OCI-LY3 (cell line): ENCODE data around the gene CLSTN2.

Experiments
- H2AFZ ChIP-seq: fragments of 200-600, 300-600 bp; shearing (Covaris generic); 2 replicates; pipeline ENCODE4 v1.6.0; 2014; ENCODE audit warnings: antibody characterized with exemption, low read depth, low read length
- H3K27ac ChIP-seq: fragments of 200-600, 300-600 bp; sonication (generic); 2 replicates; pipeline ENCODE4 v1.5.1; 2014; ENCODE audit warnings: mild to moderate bottlenecking, low read length, moderate library complexity, mixed read lengths
- H3K27me3 ChIP-seq: fragments of 200-600, 300-600 bp; sonication (generic); 2 replicates; pipeline ENCODE4 v1.6.1; 2014; ENCODE audit warnings: low read depth, low read length, mixed read lengths
- H3K36me3 ChIP-seq: fragments of 200-600, 300-600 bp; sonication (generic); replicated peaks from 2 replicates; pipeline ENCODE3; 2014; ENCODE audit warnings: low read depth, low read length, mixed read lengths
- H3K4me1 ChIP-seq: fragments of 300-600, 200-600 bp; sonication (generic); 2 replicates; pipeline ENCODE4 v1.6.1; 2014; ENCODE audit warnings: low read length, mixed read lengths
- H3K4me2 ChIP-seq: fragments of 200-600, 300-600 bp; sonication (generic); 2 replicates; pipeline ENCODE4 v1.6.1; 2014; ENCODE audit warnings: low read length, mixed read lengths
- H3K4me3 ChIP-seq: fragments of 300-600, 200-600 bp; sonication (generic); 2 replicates; pipeline ENCODE4 v1.5.1; 2014; ENCODE audit warnings: antibody characterized with exemption, mild to moderate bottlenecking, low read length, moderate library complexity
- H3K79me2 ChIP-seq: fragments of 300-600, 200-600 bp; shearing (Covaris generic); 2 replicates; pipeline ENCODE4 v1.6.1; 2014; ENCODE audit warnings: mild to moderate bottlenecking, low read length, mixed read lengths
- H3K9ac ChIP-seq: fragments of 300-600, 200-600 bp; shearing (Covaris generic); 2 replicates; pipeline ENCODE4 v1.6.0; 2014; ENCODE audit warnings: mild to moderate bottlenecking, low read length, moderate library complexity
- H3K9me3 ChIP-seq: fragments of 200-600, 300-600 bp; shearing (Covaris generic); 2 replicates; pipeline ENCODE4 v1.6.1; 2014; ENCODE audit warnings: low read length, mixed read lengths; ENCODE audit not compliant: insufficient read depth
- H4K20me1 ChIP-seq: fragments of 200-600, 300-600 bp; sonication (generic); 2 replicates; pipeline ENCODE4 v1.6.1; 2016; ENCODE audit warnings: low read length, mixed read lengths; ENCODE audit not compliant: insufficient read depth
- CTCF ChIP-seq: fragments of 200-600, 300-600 bp; sonication (generic); IDR thresholded peaks from 2 replicates; pipeline ENCODE4 v1.5.1; 2014; ENCODE audit warnings: antibody characterized with exemption, low read length, low read depth
- EZH2phosphoT487 ChIP-seq: fragments of 200-600 bp; shearing (Covaris generic); IDR thresholded peaks from 2 replicates; pipeline ENCODE4 v1.6.1; 2018; ENCODE audit warnings: antibody characterized with exemption, mixed run types, low read depth

The CLSTN2 gene

GRCh38 chr3:140432229-140432669 lies 497.3 kb downstream of the CLSTN2 start:
- no peaks in the 10 kb centered on the region for H4K20me1 ChIP-seq
- H3K4me2 ChIP-seq = no peak overlapping the region
- H3K9ac ChIP-seq = no peak overlapping the region
- H3K9me3 ChIP-seq = no peaks in the 10 kb centered on the region
- no peaks in the 10 kb centered on the region for H3K27me3 ChIP-seq
- H3K36me3 ChIP-seq = no peaks in the 10 kb centered on the region
- H3K4me3 ChIP-seq = no peak overlapping the region
- TF ChIP-seq EZH2phosphoT487 (no peak), CTCF (no peak)
- H2AFZ ChIP-seq = no peak overlapping the region
- H3K4me1 ChIP-seq = no peaks in the 10 kb centered on the region
- no peak overlapping the region for H3K27ac ChIP-seq
- no peaks in the 10 kb centered on the region for H3K79me2 ChIP-seq

- Histone ChIP-seq H3K27ac (no peak overlapping the region), H3K4me2 (no peak overlapping the region), H3K4me1 (no peaks in the 10 kb centered on the region), H3K36me3 (no peaks in the 10 kb centered on the region), H3K4me3 (no peak overlapping the region), H3K79me2 (no peaks in the 10 kb centered on the region), H4K20me1 (no peaks in the 10 kb centered on the region), H2AFZ (no peak overlapping the region), H3K27me3 (no peaks in the 10 kb centered on the region), H3K9me3 (no peaks in the 10 kb centered on the region), H3K9ac (no peak overlapping the region)
- TF ChIP-seq EZH2phosphoT487 (no peak), CTCF (no peak)
Observed at GRCh38 chr3:140433431-140433830, 498.4 kb downstream of the CLSTN2 start.

- no peak overlapping the region for H3K4me3 ChIP-seq
- no peaks in the 10 kb centered on the region for H3K4me1 ChIP-seq
- no peaks in the 10 kb centered on the region for H3K36me3 ChIP-seq
- H2AFZ ChIP-seq = no peak overlapping the region
- TF ChIP-seq EZH2phosphoT487 (no peak), CTCF (no peak)
- no peaks in the 10 kb centered on the region for H3K9me3 ChIP-seq
- H3K79me2 ChIP-seq = no peaks in the 10 kb centered on the region
- no peak overlapping the region for H3K27ac ChIP-seq
- no peak overlapping the region for H3K4me2 ChIP-seq
- no peak overlapping the region for H3K9ac ChIP-seq
- no peaks in the 10 kb centered on the region for H3K27me3 ChIP-seq
- H4K20me1 ChIP-seq = no peaks in the 10 kb centered on the region
Observed at GRCh38 chr3:140434261-140434905, 499.4 kb downstream of the CLSTN2 start.

DNA sequence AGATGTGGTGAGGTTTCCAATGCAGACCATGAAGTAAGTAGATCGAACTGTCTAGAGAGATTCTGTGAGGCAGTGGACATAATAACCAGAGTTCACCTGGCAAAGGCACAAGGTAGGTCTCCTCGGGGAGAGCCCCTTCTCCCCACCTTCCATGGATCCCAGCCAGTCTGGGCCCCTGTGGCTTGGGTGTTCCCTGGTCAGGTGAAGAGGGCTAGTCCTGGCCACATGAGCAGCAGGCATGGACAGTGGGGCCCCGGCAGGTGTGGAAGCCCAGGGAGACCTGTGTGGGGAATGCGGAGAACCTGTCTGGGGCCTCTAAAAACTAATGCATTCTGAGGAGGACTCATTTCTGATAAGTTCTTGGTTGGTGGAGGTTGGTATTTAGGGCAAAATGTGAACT lies 501.4 kb downstream of the CLSTN2 start:
- H4K20me1 ChIP-seq = no peaks in the 10 kb centered on the region
- no peaks in the 10 kb centered on the region for H3K27me3 ChIP-seq
- no peak overlapping the region for H3K4me3 ChIP-seq
- no peak overlapping the region for H3K27ac ChIP-seq
- TF ChIP-seq CTCF = no peak
- no peaks in the 10 kb centered on the region for H3K4me1 ChIP-seq
- no peak overlapping the region for H2AFZ ChIP-seq
- H3K79me2 ChIP-seq = no peaks in the 10 kb centered on the region
- H3K4me2 ChIP-seq = no peak overlapping the region
- H3K36me3 ChIP-seq = no peaks in the 10 kb centered on the region
- H3K9ac ChIP-seq = no peak overlapping the region
- H3K9me3 ChIP-seq = no peaks in the 10 kb centered on the region
